GM19455 (cell line): ENCODE results near the gene EARS2.
A peak's percentile ranks its signal among the peaks of the same experiment; 100 is the strongest.
"Not testable (repeated sequence)": the region's sequence is repeated elsewhere in the genome, so short reads cannot be mapped to it uniquely, and the experiment has no call there.

Experiments used
- ATAC-seq: cut with Tn5 transposase; IDR thresholded peaks from one replicate; pipeline ENCODE4 v1.9.1; 2021; ENCODE audit not compliant: unreplicated experiment

Gene EARS2

GRCh38 chr16:23556881-23557778 lies at the start of gene EARS2, which contains the start of gene UBFD1:
Gene EARS2 (minus strand): TSS chr16:23557350. CDS start chr16:23557343, 7 bp downstream.
Gene UBFD1 (plus strand): TSS chr16:23557727. CDS start chr16:23557743, 16 bp downstream.
- ATAC-seq: peak; percentile 90

GRCh38 chr16:23597003-23597756 lies 40.0 kb upstream of the EARS2 start:
- ATAC-seq: no peak

GRCh38 chr16:23595951-23596720 lies 39.0 kb upstream of the EARS2 start, which contains the start of gene NDUFAB1:
Gene NDUFAB1 (minus strand): TSS chr16:23596316. CDS start chr16:23596290, 26 bp downstream.
- peak; percentile 96 for ATAC-seq

GRCh38 chr16:23595246-23595950 lies 38.2 kb upstream of the EARS2 start:
- no peak for ATAC-seq

- ATAC-seq: no peak
Observed at GRCh38 chr16:23594186-23594585, 37.0 kb upstream of the EARS2 start.

- ATAC-seq: no peak
Observed at GRCh38 chr16:23590181-23590580, 33.0 kb upstream of the EARS2 start.

GRCh38 chr16:23587726-23588125 lies 30.6 kb upstream of the EARS2 start:
- ATAC-seq: no peak

- ATAC-seq: no peak
Observed at GRCh38 chr16:23584186-23585076, 27.3 kb upstream of the EARS2 start.

GRCh38 chr16:23583271-23583670 lies 26.1 kb upstream of the EARS2 start:
- ATAC-seq: not testable (repeated sequence)

GRCh38 chr16:23581764-23582163 lies 24.6 kb upstream of the EARS2 start:
- no peak for ATAC-seq

GRCh38 chr16:23580391-23580790 lies 23.2 kb upstream of the EARS2 start:
- ATAC-seq: no peak

GRCh38 chr16:23579371-23579770 lies 22.2 kb upstream of the EARS2 start:
- no peak for ATAC-seq

- no peak for ATAC-seq
Observed at GRCh38 chr16:23578101-23578830, 21.1 kb upstream of the EARS2 start.

GRCh38 chr16:23577493-23577892 lies 20.3 kb upstream of the EARS2 start:
- ATAC-seq: no peak

- ATAC-seq: no peak
Observed at GRCh38 chr16:23575834-23576233, 18.7 kb upstream of the EARS2 start.

GRCh38 chr16:23573817-23574216 lies 16.7 kb upstream of the EARS2 start:
- ATAC-seq: no peak

GRCh38 chr16:23572394-23572793 lies 15.2 kb upstream of the EARS2 start:
- ATAC-seq: no peak

GRCh38 chr16:23571895-23572294 lies 14.7 kb upstream of the EARS2 start:
- ATAC-seq: no peak
